WTC11 (cell line): ENCODE measurements around the gene ERCC8. TPM values are rescaled to one million over a fixed set of nuclear protein-coding genes. Genes with fewer than 3 reads are reported as not detected.

ENCODE experiments used
- ATAC-seq: fragments of 200-7000 bp; cut with Tn5 transposase; 2 replicates; pipeline ENCODE4 v1.10.0; 2021; ENCODE audit warnings: mild to moderate bottlenecking, moderate library complexity
- CTCF ChIA-PET: fragments of 300-600 bp; sonication (Branson Sonifier 250); formaldehyde crosslinking; loops from one replicate; lab custom pipeline; 2021; ENCODE audit warnings: antibody characterized with exemption; lab: Charles Lee
- POLR2A ChIA-PET: fragments of 350-600 bp; sonication (Branson Sonifier 250); formaldehyde crosslinking; loops from one replicate; lab custom pipeline; 2021; ENCODE audit warnings: antibody characterized with exemption; lab: Charles Lee
- DNase-seq: peaks from one replicate; pipeline ENCODE4 v3.0.0; 2021; ENCODE audit warnings: low spot score
- H3K27ac Mint-ChIP-seq: 2 replicates; pipeline ENCODE4 v1.8.0; 2021; ENCODE audit warnings: mixed read lengths
- H3K27me3 Mint-ChIP-seq: 2 replicates; pipeline ENCODE4 v1.8.0; 2021; ENCODE audit warnings: low read depth, mild to moderate bottlenecking, moderate library complexity, mixed read lengths
- H3K36me3 Mint-ChIP-seq: 2 replicates; pipeline ENCODE4 v1.8.0; 2021; ENCODE audit warnings: mixed read lengths
- H3K4me1 Mint-ChIP-seq: 2 replicates; pipeline ENCODE4 v1.8.0; 2022; ENCODE audit warnings: mixed read lengths
- H3K4me3 Mint-ChIP-seq: 2 replicates; pipeline ENCODE4 v1.8.0; 2021; ENCODE audit warnings: mild to moderate bottlenecking, moderate library complexity, mixed read lengths
- H3K9me3 Mint-ChIP-seq: 2 replicates; pipeline ENCODE4 v1.8.0; 2021; ENCODE audit warnings: mixed read lengths
- ARID4B ChIP-seq: sonication (generic); formaldehyde crosslinking; IDR thresholded peaks from 2 replicates; pipeline ENCODE4 v1.8.0; 2023; ENCODE audit warnings: missing genetic modification reagents, mild to moderate bottlenecking, borderline replicate concordance
- CBFB ChIP-seq: sonication (generic); formaldehyde crosslinking; IDR thresholded peaks from 2 replicates; pipeline ENCODE4 v1.8.1; 2022; ENCODE audit warnings: mild to moderate bottlenecking, low read depth, missing genetic modification reagents
- E2F1 ChIP-seq: sonication (generic); formaldehyde crosslinking; IDR thresholded peaks from 2 replicates; pipeline ENCODE4 v1.8.0; 2022; ENCODE audit warnings: mild to moderate bottlenecking, missing genetic modification reagents
- ERG ChIP-seq: fragments of 250-450 bp; sonication (Bioruptor Pico); IDR thresholded peaks from 2 replicates; pipeline ENCODE4 v1.8.0; 2021; ENCODE audit warnings: mild to moderate bottlenecking
- FOXP4 ChIP-seq: sonication (generic); formaldehyde crosslinking; IDR thresholded peaks from 2 replicates; pipeline ENCODE4 v1.8.0; 2022; ENCODE audit warnings: mild to moderate bottlenecking, missing genetic modification reagents
- GRHL2 ChIP-seq: fragments of 250-450 bp; sonication (Bioruptor Pico); IDR thresholded peaks from 2 replicates; pipeline ENCODE4 v1.8.0; 2022; ENCODE audit warnings: mild to moderate bottlenecking, moderate library complexity; ENCODE audit not compliant: insufficient replicate concordance, severe bottlenecking
- IRF2 ChIP-seq: sonication (generic); formaldehyde crosslinking; IDR thresholded peaks from 2 replicates; pipeline ENCODE4 v1.8.0; 2022; ENCODE audit warnings: low read depth, missing genetic modification reagents, borderline replicate concordance
- JUN ChIP-seq: sonication (generic); formaldehyde crosslinking; IDR thresholded peaks from 2 replicates; pipeline ENCODE4 v1.8.0; 2023; ENCODE audit warnings: mild to moderate bottlenecking, missing genetic modification reagents
- KAT7 ChIP-seq: sonication (generic); formaldehyde crosslinking; IDR thresholded peaks from 2 replicates; pipeline ENCODE4 v1.8.1; 2023; ENCODE audit warnings: missing genetic modification reagents, mild to moderate bottlenecking, borderline replicate concordance
- NFYB ChIP-seq: sonication (generic); formaldehyde crosslinking; conservative IDR thresholded peaks from 2 replicates; pipeline ENCODE4 v1.8.0; 2022; ENCODE audit warnings: low read depth, missing genetic modification reagents
- PRDM15 ChIP-seq: sonication (generic); formaldehyde crosslinking; IDR thresholded peaks from 2 replicates; pipeline ENCODE4 v1.8.0; 2022; ENCODE audit warnings: missing genetic modification reagents
- RELA ChIP-seq: sonication (generic); formaldehyde crosslinking; IDR thresholded peaks from 2 replicates; pipeline ENCODE4 v1.8.1; 2022; ENCODE audit warnings: missing genetic modification reagents, mild to moderate bottlenecking, borderline replicate concordance
- TEAD1 ChIP-seq: sonication (generic); formaldehyde crosslinking; IDR thresholded peaks from 2 replicates; pipeline ENCODE4 v1.8.0; 2022; ENCODE audit warnings: mild to moderate bottlenecking, missing genetic modification reagents
- TP53 ChIP-seq: sonication (generic); formaldehyde crosslinking; IDR thresholded peaks from 2 replicates; pipeline ENCODE4 v1.8.1; 2023; ENCODE audit warnings: mild to moderate bottlenecking, missing genetic modification reagents
- ZNF121 ChIP-seq: sonication (generic); formaldehyde crosslinking; IDR thresholded peaks from 2 replicates; pipeline ENCODE4 v1.8.0; 2023; ENCODE audit warnings: missing genetic modification reagents
- ZNF232 ChIP-seq: sonication (generic); formaldehyde crosslinking; IDR thresholded peaks from 2 replicates; pipeline ENCODE4 v1.8.0; 2022; ENCODE audit warnings: mild to moderate bottlenecking, missing genetic modification reagents
- ZNF512 ChIP-seq: sonication (generic); formaldehyde crosslinking; IDR thresholded peaks from 2 replicates; pipeline ENCODE4 v1.8.1; 2022; ENCODE audit warnings: missing genetic modification reagents, borderline replicate concordance
- total RNA-seq: library from RNA; stranded (reverse); gene quantifications from 3 replicates; pipeline ENCODE4 v1.2.3, GENCODE V29; 2021

The ERCC8 gene
- total RNA-seq, 1 experiment from 2014 or later = 14.6 TPM

- TF ChIP-seq ZNF121 = peak; percentile 58; the same call in 1 of the 2 replicates
- TF ChIP-seq ARID4B (CRISPR knock-in tag) = peak; percentile 92
- 0 out of 2 replicates have a peak, but pooled peaks have one; percentile 48 for TF ChIP-seq ZNF232 (CRISPR knock-in tag)
- peak; percentile 41; the same call in 1 of the 2 replicates for TF ChIP-seq PRDM15 (CRISPR knock-in tag)
- peak; percentile 77; the same call in 1 of the 2 replicates for TF ChIP-seq FOXP4 (CRISPR knock-in tag)
- 0 out of 2 replicates have a peak, but pooled peaks have one; percentile 63 for TF ChIP-seq RELA (CRISPR knock-in tag)
- TF ChIP-seq ZNF512 = no peak
- TF ChIP-seq IRF2 (CRISPR knock-in tag) = no peak
- TF ChIP-seq JUN (CRISPR knock-in tag) = peak; percentile 61; the same call in 1 of the 2 replicates
- TF ChIP-seq NFYB = peak; percentile 88
- TF ChIP-seq GRHL2 = no peak
- TF ChIP-seq, all 79 proteins: peak for 23
Measured at GRCh38 chr5:60944904-60945812, at the start of gene ERCC8, which contains the start of gene NDUFAF2 (continued).

- no peak for ATAC-seq
- DNase-seq = no peak
- no peaks in the 10 kb centered on the region for H3K27me3 Mint-ChIP-seq
- H3K36me3 Mint-ChIP-seq = peaks cover 30% of the 10 kb centered on the region
- ChIA-PET POLR2A (no interaction called here), CTCF (interaction anchor here (0.6 kb wide), 1 partner anchor 10 kb away, joined by 4 read pairs; no protein-coding TSS in a partner anchor)
- H3K4me1 Mint-ChIP-seq = no peaks in the 10 kb centered on the region
- no peak overlapping the region for H3K4me3 Mint-ChIP-seq
- H3K9me3 Mint-ChIP-seq = peaks cover 31% of the 10 kb centered on the region
- no peak overlapping the region for H3K27ac Mint-ChIP-seq
- TF ChIP-seq TEAD1 (CRISPR knock-in tag) (no peak), ERG (CRISPR knock-in tag) (no peak), E2F1 (CRISPR knock-in tag) (no peak), GRHL2 (no peak), ZNF512 (no peak), TP53 (CRISPR knock-in tag) (no peak), KAT7 (CRISPR knock-in tag) (no peak), CBFB (no peak)
Measured at GRCh38 chr5:60993875-60994571, 49.2 kb upstream of the ERCC8 start.
